Keratinocyte (primary cell): ENCODE data around the gene C7. TPM values are rescaled to one million over a fixed set of nuclear protein-coding genes. Genes with fewer than 3 reads are reported as not detected.

Experiments used
- polyA plus RNA-seq, 5 experiments: library from polyadenylated mRNA; depleted of rRNA in 3 of 5; stranded (reverse) in 3 of 5; stranded (forward) in 1 of 5; unstranded in 1 of 5; fragments of >200 nt; gene quantifications; 1 replicate in 1 of 5; 2 replicates in 3 of 5; 3 replicates in 1 of 5; pipeline versions ENCODE4 v1.2.1 to v1.2.3, GENCODE V29; 2011 to 2012; ENCODE audit warnings: missing spikeins in 2 of 5, low read depth in 1 of 5, low replicate concordance in 1 of 5
- small RNA-seq, 3 experiments: library from RNA; depleted of rRNA; stranded (forward); fragments of <200 nt; gene quantifications; one replicate each; pipeline ENCODE3, GENCODE V24; 2012; ENCODE audit warnings: low read depth in 3 of 3, low replicate concordance in 1 of 3; ENCODE audit not compliant: insufficient read length in 3 of 3

The C7 gene
- polyA plus RNA-seq, 1 donor (not counting 4 experiments of a cell fraction or from before 2014, with no cell fraction given) = not detected

Small RNA genes within 50 kb of the gene (small RNA-seq; reads per million reads assigned to genes)
- gene AC114967.1 (0 reads per million in 3 experiments), gene RNU7-161P (0 reads per million in 3 experiments)

Other genes starting within 250 kb of the C7 start
- gene PTGER4, start 229.6 kb upstream of the C7 start, polyA plus RNA-seq = 7.5 to 12.2 TPM (median 9.5 TPM) in 3 replicates
- 3.6 to 7.1 TPM (median 3.7 TPM) in 3 replicates for gene TTC33, start 153.5 kb upstream of the C7 start, polyA plus RNA-seq
- 25.0 to 59.3 TPM (median 44.2 TPM) in 3 replicates for gene PRKAA1, start 111.1 kb upstream of the C7 start, polyA plus RNA-seq
- 987 to 3,530 TPM (median 3,448 TPM) in 3 replicates for gene RPL37, start 74.3 kb upstream of the C7 start, polyA plus RNA-seq
- gene CARD6, start 68.1 kb upstream of the C7 start, polyA plus RNA-seq = 4.3 to 5.1 TPM (median 4.4 TPM) in 3 replicates
- not detected in 3 replicates for gene MROH2B, start 161.8 kb downstream of the C7 start, polyA plus RNA-seq